Stimulated activated CD8-positive, alpha-beta memory T cell treated with anti-CD3 and anti-CD28 coated beads, Interleukin-7, amount 100 ng/mL, for 24 hours (primary cell): ENCODE data around the gene CNKSR3.

Source experiments
- DNase-seq: peaks from one replicate; pipeline ENCODE4 v3.0.0-alpha.2; 2020; ENCODE audit warnings: low read depth

The CNKSR3 gene

DNA sequence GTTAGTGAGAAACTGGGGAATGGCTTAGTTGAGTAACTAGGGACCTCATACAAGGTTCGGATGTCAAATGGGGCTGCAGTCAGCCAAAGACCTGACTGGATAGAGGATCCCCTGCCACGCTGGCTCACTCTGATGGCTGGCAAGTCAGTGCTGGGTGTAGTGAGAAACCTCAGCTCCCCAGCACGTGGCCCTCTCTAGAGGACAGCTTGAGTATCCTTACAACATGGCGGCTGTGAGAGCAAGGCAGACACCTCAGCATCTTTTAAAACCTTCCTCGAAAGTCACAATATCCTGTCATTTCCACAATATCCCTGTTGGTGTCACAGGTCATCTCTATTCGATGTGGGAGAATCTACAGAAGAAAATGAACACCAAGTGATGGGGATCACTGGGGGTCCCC lies 127.2 kb downstream of the CNKSR3 start:
- no peak for DNase-seq

GRCh38 chr6:154382740-154383139 lies 127.7 kb downstream of the CNKSR3 start:
- no peak for DNase-seq

DNA sequence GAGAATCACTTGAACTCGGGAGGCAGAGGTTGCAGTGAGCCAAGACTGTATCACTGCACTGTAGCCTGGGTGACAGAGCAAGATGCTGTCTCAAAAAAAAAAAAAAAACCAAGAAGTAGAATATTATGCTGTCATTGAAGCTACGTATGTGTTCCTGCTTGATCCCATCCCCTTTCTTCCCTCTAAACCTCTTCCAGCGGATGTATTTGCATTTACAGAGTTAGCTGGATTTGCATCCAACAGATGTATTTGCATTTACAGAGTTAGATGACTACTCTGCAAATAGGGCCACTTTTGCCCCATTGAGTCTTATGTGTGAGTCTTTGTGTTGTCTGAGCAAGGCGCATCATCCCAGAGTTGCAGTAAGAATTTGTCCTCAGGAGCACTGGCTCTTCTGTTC lies 128.9 kb downstream of the CNKSR3 start:
- no peak for DNase-seq

GRCh38 chr6:154380741-154381140 lies 129.7 kb downstream of the CNKSR3 start:
- DNase-seq = no peak

DNA sequence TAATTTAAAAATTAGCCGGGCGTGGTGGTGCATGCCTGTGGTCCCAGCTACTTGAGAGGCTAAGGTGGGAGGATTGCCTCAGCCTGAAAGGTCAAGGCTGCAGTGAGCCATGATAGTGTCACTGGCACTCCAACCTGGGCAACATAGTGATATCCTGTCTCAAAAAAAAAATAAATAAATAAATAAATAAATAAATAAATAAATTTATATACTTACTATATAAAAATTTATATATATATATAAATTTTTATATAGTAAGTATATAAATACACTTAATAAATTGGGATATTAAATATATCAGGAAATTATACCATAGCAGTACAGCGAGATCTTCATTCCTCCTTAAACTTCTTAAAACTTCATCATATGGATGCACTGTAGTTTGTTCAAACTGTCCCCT lies 130.9 kb downstream of the CNKSR3 start:
- no peak for DNase-seq

DNA sequence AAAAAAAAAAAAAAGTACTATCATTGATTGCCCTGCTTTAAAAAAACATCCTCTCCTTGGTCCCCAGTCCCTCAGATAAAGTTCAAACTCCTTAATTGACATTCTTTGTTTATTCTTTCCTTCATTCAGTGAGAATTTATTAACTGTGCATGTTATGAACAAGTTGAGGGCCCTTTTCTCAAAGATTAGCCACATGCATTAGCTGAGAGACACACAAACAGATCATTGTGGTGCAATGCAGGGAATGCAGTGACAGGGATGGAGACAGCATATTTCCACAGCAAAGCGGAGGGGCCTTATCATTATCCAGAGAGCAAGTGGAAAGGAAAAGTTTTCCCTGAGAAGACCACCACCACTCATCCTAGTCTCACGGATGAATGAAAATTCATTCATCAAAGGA lies 132.0 kb downstream of the CNKSR3 start:
- no peak for DNase-seq

GRCh38 chr6:154377726-154378125 lies 132.8 kb downstream of the CNKSR3 start:
- DNase-seq = no peak

DNA sequence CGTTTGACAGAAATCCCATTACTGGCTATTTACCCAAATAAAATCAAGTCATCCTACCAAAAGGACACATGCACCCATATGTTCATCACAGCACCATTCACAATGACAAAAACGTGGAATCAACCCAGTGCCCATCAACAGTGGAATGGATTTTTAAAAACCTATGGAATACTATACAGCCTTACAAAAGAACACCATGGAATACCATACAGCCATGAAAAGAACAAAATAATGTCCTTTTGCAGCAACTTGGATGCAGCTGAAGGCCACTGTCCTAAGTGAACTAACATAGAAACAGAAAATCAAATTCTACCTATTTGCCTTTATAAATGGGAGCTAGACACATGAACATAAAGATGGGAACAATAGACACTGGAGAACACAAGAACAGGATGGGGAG lies 136.5 kb downstream of the CNKSR3 start:
- no peak for DNase-seq

DNA sequence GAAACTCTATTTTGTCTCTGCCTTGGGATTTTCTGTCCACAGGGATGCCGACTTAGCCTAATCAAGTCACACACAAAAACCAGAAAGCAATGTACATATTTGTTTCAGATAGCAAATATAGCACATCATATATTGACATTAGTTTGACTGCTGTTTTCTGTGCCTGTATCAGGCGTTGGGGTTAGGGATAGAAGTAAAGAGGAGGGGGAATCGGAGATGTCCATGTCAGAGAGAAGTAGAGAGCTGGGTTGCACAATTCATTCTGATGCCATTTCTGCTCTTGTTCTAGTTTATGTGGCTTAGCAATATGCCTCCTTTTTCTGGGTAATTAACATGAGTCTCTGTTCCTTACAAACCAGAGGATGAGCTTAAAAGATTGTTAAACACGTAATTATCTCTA lies 139.2 kb downstream of the CNKSR3 start:
- no peak for DNase-seq

DNA sequence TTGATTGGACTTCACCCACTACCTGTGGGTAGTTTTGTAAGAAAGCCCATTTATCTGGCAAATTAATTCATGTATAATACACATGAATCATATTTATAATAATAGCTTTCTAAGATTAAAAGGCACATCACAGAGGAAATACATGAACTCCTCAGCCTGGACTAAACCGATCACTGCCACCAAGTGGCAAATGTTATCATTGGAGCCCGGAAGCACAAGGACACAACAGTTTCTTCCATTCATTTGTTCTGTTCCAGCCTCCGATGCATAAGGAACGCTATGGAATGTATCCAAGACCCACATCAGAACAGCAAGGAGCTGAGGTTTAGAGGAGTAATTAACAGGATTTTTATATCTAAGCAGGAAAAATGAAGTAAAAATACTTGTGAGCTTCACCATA lies 139.9 kb downstream of the CNKSR3 start:
- DNase-seq = no peak

DNA sequence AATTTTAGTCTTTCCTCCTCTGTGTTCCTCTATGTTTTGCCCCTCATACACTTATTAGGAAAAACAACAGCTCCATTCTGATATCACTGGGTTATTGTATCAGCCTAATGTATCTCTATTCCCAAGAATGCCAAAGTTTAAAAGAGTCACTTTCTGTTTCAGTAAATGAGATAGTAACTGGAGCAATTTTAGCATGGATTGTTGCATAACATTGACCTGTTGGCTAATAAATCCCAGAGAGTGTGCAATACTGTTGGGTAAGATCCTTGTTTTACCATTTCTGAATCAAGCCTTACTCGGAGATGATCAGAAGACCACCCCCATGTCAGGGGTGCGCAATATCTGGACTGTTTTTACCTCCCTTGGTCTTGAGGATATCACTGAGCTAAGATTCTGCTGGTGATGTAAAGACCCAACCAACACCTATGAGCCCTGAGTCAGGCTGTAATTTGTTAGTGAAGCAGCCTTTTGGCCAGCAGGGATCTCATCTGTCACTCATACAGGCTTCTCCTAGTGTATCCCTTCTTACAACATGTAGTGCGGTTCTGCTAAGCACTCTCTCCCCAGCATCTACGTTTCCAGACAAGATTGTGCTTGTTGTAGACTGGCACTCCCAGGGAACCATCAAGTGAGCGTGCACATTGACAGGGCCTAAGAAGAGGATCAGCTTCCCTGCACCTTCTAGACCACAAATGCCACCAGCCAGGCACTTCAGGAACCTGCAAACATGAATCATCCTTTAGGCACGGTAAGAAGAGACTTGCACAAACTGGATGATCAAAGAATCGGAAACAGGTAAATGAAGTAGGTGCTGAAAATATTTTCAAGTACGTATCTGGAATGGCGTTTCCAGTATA lies 142.4 kb downstream of the CNKSR3 start:
- no peak for DNase-seq

GRCh38 chr6:154367336-154367735 lies 143.1 kb downstream of the CNKSR3 start:
- no peak for DNase-seq

GRCh38 chr6:154363821-154364220 lies 146.7 kb downstream of the CNKSR3 start:
- DNase-seq = no peak

GRCh38 chr6:154361476-154361875 lies 149.0 kb downstream of the CNKSR3 start:
- DNase-seq = no peak

GRCh38 chr6:154360476-154360875 lies 150.0 kb downstream of the CNKSR3 start:
- DNase-seq = no peak

GRCh38 chr6:154359679-154360078 lies 150.8 kb downstream of the CNKSR3 start:
- no peak for DNase-seq

GRCh38 chr6:154359161-154359574 lies 151.3 kb downstream of the CNKSR3 start:
- DNase-seq = no peak

- no peak for DNase-seq
Measured at GRCh38 chr6:154358019-154358545, 152.4 kb downstream of the CNKSR3 start.

- DNase-seq = no peak
Measured at GRCh38 chr6:154356690-154357089, 153.8 kb downstream of the CNKSR3 start, which contains the start of gene IPCEF1. IPCEF1 (minus strand) TSS chr6:154356803; CDS start chr6:154265947, 90,856 bp downstream.

GRCh38 chr6:154356113-154356512 lies 154.4 kb downstream of the CNKSR3 start:
- DNase-seq = no peak

- no peak for DNase-seq
Measured at GRCh38 chr6:154354265-154354777, 156.2 kb downstream of the CNKSR3 start.

DNA sequence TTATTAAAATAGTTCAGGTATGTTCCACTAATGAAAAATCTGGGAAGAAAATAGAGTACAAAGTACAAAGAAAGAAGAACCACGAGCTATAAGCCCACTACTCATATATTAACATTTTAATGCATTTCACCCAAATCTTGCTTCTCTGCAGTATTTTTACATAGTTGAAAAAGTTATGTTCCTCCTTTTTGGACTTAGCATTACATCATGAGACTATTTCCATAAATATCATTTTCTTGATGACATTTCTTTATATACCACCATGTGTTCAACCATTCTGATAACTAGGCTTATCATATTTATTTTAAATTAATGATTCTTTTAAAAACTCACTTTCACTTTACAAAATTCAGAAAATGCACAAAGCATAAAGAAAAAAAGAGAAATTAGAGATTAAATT lies 156.9 kb downstream of the CNKSR3 start:
- no peak for DNase-seq

DNA sequence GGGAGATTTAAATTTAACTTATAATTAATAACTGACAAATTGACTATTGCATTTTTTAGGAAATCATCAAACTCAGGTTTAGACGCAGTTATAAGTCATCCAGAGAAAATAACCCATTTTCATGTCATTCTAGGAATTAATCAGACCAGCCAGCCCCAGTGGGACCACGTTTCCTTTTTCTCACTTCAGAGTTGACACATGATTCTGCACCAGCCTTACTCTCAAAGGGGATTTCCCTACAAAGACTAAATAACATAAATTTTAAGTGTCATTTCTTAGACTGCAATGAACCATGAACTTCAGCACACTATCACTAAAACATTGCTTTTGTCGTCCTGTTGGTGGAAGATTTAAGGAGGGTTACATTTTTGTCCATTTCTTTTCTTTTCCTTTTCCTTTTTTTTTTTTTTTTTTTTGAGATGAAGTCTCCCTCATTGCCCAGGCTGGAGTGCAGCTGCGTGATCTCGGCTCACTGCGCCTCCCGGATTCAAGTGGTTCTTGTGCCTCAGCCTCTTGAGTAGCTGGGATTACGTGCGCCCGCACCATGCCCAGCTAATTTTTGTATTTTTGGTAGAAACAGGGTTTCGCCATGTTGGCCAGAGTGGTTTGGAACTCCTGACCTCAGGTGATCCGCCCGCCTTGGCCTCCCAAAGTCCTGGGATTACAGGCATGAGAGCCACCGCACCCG lies 157.4 kb downstream of the CNKSR3 start:
- DNase-seq = no peak
